SU-DHL-6 (cell line): ENCODE measurements around the gene TMEM225B.
"Not testable (repeated sequence)": the region's sequence is repeated elsewhere in the genome, so short reads cannot be mapped to it uniquely, and the experiment has no call there.

Source experiments
- H2AFZ ChIP-seq: fragments of 200-600 bp; sonication (generic); 2 replicates; pipeline ENCODE4 v1.6.1; 2014; ENCODE audit warnings: low read depth, mild to moderate bottlenecking, moderate library complexity, mixed read lengths, antibody characterized with exemption, low read length; ENCODE audit not compliant: severe bottlenecking
- H3F3A ChIP-seq: fragments of 200-600 bp; shearing (Covaris generic); 2 replicates; pipeline ENCODE4 v1.6.0; 2016; ENCODE audit warnings: antibody characterized with exemption, mild to moderate bottlenecking; ENCODE audit not compliant: insufficient read depth
- H3K27ac ChIP-seq: fragments of 200-600 bp; sonication (generic); 2 replicates; pipeline ENCODE4 v1.5.1; 2016; ENCODE audit warnings: low read depth, mild to moderate bottlenecking, low read length, moderate library complexity, mixed read lengths
- H3K27me3 ChIP-seq: fragments of 200-600 bp; sonication (generic), shearing (Covaris generic); 2 replicates; pipeline ENCODE4 v1.6.0; 2014; ENCODE audit warnings: mild to moderate bottlenecking, low read length
- H3K36me3 ChIP-seq: fragments of 200-600 bp; sonication (generic); 2 replicates; pipeline ENCODE4 v1.6.1; 2014; ENCODE audit warnings: mild to moderate bottlenecking, low read length, mixed read lengths
- H3K4me2 ChIP-seq: fragments of 300-600, 200-600 bp; shearing (Covaris generic), sonication (generic); 2 replicates; pipeline ENCODE4 v1.6.0; 2014; ENCODE audit warnings: low read length, low read depth, mild to moderate bottlenecking; ENCODE audit not compliant: poor library complexity, severe bottlenecking
- H3K4me3 ChIP-seq: fragments of 200-600 bp; sonication (generic); 2 replicates; pipeline ENCODE4 v1.5.1; 2014; ENCODE audit warnings: antibody characterized with exemption, low read length, mild to moderate bottlenecking, mixed read lengths; ENCODE audit not compliant: insufficient read depth, poor library complexity, severe bottlenecking
- H3K79me2 ChIP-seq: fragments of 200-600 bp; sonication (generic); 2 replicates; pipeline ENCODE4 v1.6.1; 2014; ENCODE audit warnings: mild to moderate bottlenecking, low read length, moderate library complexity; ENCODE audit not compliant: insufficient read depth
- H3K9ac ChIP-seq: fragments of 200-600 bp; sonication (generic); 2 replicates; pipeline ENCODE4 v1.7.0; 2014; ENCODE audit warnings: mild to moderate bottlenecking, low read length
- H3K9me2 ChIP-seq: fragments of 200-600 bp; sonication (generic); replicated peaks from 2 replicates; pipeline ENCODE4 v1.6.1; 2014; ENCODE audit warnings: low read length; ENCODE audit not compliant: insufficient read depth
- H3K9me3 ChIP-seq: fragments of 200-600 bp; sonication (generic); 2 replicates; pipeline ENCODE4 v1.6.1; 2014; ENCODE audit warnings: low read length, mixed read lengths; ENCODE audit not compliant: insufficient read depth
- H4K20me1 ChIP-seq: fragments of 200-600 bp; sonication (generic); 2 replicates; pipeline ENCODE4 v1.6.1; 2014; ENCODE audit warnings: low read depth, mild to moderate bottlenecking, antibody characterized with exemption, low read length, moderate library complexity, mixed read lengths
- EZH2phosphoT487 ChIP-seq: fragments of 200-600 bp; sonication (generic), shearing (Covaris generic); conservative IDR thresholded peaks from 2 replicates; pipeline ENCODE4 v1.6.1; 2018; ENCODE audit warnings: mild to moderate bottlenecking, antibody characterized with exemption, low read length, moderate library complexity, mixed read lengths
- TF ChIP-seq, protein P1 (sequence below): fragments of 200-600 bp; sonication (generic); IDR thresholded peaks from one replicate; pipeline ENCODE4 v1.5.1; 2017; ENCODE audit warnings: antibody characterized with exemption, mild to moderate bottlenecking, low read length, moderate library complexity; ENCODE audit not compliant: insufficient read depth, poor library complexity, severe bottlenecking

Gene TMEM225B

DNA sequence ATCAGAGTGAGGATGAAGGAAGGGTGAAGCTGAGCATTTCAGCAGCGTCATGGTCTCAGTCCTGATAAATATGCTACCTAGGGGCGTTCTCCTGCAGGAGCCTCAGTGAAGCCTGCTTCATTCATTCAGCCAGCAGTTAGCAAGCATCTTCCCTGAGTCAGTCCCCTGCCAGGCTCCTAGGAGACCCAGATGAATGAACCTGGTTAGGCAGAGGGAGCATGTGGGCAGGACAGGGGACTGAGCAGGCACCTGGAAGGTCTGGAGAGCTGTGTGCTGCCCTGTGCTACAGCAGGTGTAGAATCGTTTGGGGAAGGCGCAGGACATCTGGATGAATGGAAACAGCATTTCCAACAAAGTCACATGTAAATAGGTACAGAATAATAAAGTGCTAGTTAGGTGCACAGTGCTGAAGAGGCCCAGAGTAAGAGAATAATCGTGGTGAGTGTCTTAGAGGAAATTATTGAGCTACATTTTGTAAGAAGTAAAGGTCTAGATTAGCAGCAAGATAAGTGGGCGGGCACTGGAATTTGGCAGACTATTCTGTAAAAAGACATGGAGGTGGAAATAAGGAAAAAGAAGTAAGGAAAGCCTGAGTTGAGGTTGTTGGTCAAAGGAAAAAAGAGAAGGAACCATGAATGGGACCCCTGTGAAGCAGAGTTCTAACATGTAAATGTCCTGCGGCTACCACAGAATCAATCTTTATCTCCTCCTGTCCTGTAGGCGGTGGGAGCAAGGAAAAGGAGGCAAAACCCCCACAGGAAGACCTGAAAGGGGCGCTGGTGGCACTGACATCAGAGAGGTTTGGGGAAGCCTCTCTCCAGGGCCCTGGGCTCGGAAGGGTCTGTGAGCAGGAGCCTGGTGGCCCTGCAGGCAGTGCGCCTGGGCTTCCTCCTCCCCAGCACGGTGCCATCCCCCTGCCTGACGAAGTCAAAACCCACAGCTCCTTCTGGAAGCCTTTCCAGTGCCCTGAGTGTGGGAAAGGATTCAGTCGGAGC lies 30.7 kb downstream of the TMEM225B start:
- no peaks in the 10 kb centered on the region for H4K20me1 ChIP-seq
- H3K27ac ChIP-seq: no peak overlapping the region
- H3K79me2 ChIP-seq: no peaks in the 10 kb centered on the region
- H3K9ac ChIP-seq: no peak overlapping the region
- H3K27me3 ChIP-seq: no peaks in the 10 kb centered on the region
- peaks cover 10% of the 10 kb centered on the region for H3K36me3 ChIP-seq
- no peak overlapping the region for H3K4me3 ChIP-seq
- no peak overlapping the region for H3K4me2 ChIP-seq
- H2AFZ ChIP-seq: no peak overlapping the region
- no peaks in the 10 kb centered on the region for H3K9me2 ChIP-seq
- no peaks in the 10 kb centered on the region for H3K9me3 ChIP-seq
- H3F3A ChIP-seq: no peaks in the 10 kb centered on the region
- TF ChIP-seq, protein P1, sequence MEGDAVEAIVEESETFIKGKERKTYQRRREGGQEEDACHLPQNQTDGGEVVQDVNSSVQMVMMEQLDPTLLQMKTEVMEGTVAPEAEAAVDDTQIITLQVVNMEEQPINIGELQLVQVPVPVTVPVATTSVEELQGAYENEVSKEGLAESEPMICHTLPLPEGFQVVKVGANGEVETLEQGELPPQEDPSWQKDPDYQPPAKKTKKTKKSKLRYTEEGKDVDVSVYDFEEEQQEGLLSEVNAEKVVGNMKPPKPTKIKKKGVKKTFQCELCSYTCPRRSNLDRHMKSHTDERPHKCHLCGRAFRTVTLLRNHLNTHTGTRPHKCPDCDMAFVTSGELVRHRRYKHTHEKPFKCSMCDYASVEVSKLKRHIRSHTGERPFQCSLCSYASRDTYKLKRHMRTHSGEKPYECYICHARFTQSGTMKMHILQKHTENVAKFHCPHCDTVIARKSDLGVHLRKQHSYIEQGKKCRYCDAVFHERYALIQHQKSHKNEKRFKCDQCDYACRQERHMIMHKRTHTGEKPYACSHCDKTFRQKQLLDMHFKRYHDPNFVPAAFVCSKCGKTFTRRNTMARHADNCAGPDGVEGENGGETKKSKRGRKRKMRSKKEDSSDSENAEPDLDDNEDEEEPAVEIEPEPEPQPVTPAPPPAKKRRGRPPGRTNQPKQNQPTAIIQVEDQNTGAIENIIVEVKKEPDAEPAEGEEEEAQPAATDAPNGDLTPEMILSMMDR: no peak
- TF ChIP-seq EZH2phosphoT487: no peak

DNA sequence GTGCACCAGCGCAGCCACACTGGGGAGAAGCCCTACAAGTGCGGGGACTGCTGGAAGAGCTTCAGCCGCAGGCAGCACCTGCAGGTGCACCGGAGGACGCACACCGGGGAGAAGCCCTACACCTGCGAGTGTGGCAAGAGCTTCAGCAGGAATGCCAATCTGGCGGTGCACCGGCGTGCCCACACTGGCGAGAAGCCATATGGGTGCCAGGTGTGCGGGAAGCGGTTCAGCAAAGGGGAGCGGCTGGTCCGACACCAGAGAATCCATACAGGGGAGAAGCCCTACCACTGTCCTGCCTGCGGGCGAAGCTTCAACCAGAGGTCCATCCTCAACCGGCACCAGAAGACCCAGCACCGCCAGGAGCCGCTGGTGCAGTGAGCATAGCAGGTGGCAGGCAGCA lies 31.6 kb downstream of the TMEM225B start:
- H3K27ac ChIP-seq: no peak overlapping the region
- no peak overlapping the region for H3K4me3 ChIP-seq
- H3K4me2 ChIP-seq: no peak overlapping the region
- no peaks in the 10 kb centered on the region for H3K27me3 ChIP-seq
- no peak overlapping the region for H3K9ac ChIP-seq
- H3F3A ChIP-seq: no peaks in the 10 kb centered on the region
- H3K9me2 ChIP-seq: no peaks in the 10 kb centered on the region
- TF ChIP-seq, protein P1: no peak
- no peak for TF ChIP-seq EZH2phosphoT487
- no peaks in the 10 kb centered on the region for H3K9me3 ChIP-seq
- no peak overlapping the region for H2AFZ ChIP-seq
- no peaks in the 10 kb centered on the region for H4K20me1 ChIP-seq
- peaks cover 10% of the 10 kb centered on the region for H3K36me3 ChIP-seq
- H3K79me2 ChIP-seq: no peaks in the 10 kb centered on the region

DNA sequence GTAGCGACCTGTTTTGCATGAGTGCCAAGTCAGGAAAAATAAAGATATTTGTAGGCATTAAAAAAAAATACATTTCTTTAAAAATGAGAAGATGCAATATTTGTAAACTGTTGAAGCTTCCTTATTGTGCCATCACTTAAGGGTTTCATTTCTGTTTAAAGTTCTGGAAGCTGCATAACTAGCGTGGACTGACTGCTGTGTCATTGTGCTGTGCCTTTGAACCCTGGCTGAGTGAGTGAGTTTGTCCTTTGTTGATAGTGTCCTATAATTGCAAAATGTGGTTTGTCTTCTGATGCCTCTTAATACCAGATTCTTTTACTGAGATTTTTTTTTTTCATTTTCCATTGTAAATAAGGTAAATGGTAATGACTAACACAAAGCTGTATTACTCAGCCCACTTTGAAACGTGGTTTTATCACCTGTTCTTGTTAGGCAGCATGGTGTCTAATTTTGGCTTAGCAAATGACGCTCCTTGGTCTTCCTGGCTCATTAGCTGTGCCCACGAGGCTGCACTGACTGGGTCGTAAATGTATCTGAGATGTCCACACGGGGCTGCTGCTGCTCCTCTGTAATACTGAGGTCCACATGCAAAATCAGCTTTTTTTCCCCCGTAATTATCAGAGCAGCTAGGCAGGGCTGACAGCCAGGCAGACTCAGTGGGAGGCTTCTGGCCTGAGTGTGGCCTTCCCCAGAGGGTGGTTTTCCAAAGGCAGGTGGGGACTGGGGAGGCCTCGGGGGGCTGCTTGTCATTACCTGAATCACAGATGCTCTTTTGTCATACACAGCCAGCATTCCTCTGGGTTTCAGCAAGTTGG lies 33.4 kb downstream of the TMEM225B start:
- no peaks in the 10 kb centered on the region for H4K20me1 ChIP-seq
- H3K9me3 ChIP-seq: no peaks in the 10 kb centered on the region
- no peaks in the 10 kb centered on the region for H3K79me2 ChIP-seq
- H3K36me3 ChIP-seq: peaks cover 9% of the 10 kb centered on the region
- H3K9ac ChIP-seq: no peak overlapping the region
- no peak overlapping the region for H3K27ac ChIP-seq
- no peaks in the 10 kb centered on the region for H3F3A ChIP-seq
- H3K27me3 ChIP-seq: no peaks in the 10 kb centered on the region
- TF ChIP-seq EZH2phosphoT487: no peak
- TF ChIP-seq, protein P1: no peak
- H2AFZ ChIP-seq: no peak overlapping the region
- no peaks in the 10 kb centered on the region for H3K9me2 ChIP-seq
- no peak overlapping the region for H3K4me3 ChIP-seq
- H3K4me2 ChIP-seq: no peak overlapping the region

DNA sequence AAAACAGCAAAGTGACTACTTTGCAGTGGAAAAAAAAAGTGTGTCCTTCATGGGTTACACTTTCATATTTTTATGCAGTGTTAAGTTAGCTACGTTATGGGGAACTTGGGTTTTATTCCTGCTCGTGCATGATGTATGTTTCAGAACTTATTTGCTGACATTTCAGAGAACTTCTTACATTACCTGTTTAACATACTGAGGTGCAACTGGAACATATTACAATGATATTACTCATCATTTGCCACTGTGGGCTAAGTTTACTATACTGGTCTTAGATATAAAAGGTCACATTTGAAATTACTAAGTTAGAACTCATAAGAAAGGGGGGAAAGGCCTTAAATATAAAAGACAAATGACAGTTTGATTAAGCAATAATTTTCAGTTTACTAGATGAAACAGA lies 39.3 kb downstream of the TMEM225B start:
- not testable (repeated sequence) for H3K36me3 ChIP-seq, H3K27me3 ChIP-seq, H3K4me3 ChIP-seq, H3K9me2 ChIP-seq, H4K20me1 ChIP-seq, H3K9ac ChIP-seq, H3K79me2 ChIP-seq, H3K27ac ChIP-seq, H3K9me3 ChIP-seq, H3F3A ChIP-seq, H3K4me2 ChIP-seq, H2AFZ ChIP-seq
